Kidney (tissue), 14 donors: ENCODE results near the gene PTK6. TPM values are rescaled to one million over a fixed set of nuclear protein-coding genes. Genes with fewer than 3 reads are reported as not detected.

Experiments used
- DNase-seq, 5 donors: peaks; one replicate each; pipeline ENCODE4 v3.0.0-alpha.2; 2013 to 2020
- FAIRE-seq: peaks from 2 replicates; lab custom pipeline; 2012; peaks lifted over from hg19 to GRCh38; lab: Jason Lieb, UNC
- H3K27ac ChIP-seq, 2 donors: one replicate each; pipeline ENCODE4 v1.7.0; 2013; ENCODE audit warnings: low read depth in 2 of 2, low read length in 2 of 2, inconsistent platforms in 1 of 2
- H3K27me3 ChIP-seq: one replicate; pipeline ENCODE4 v1.7.1; 2013; ENCODE audit warnings: low read length, inconsistent platforms; ENCODE audit not compliant: control insufficient read depth, insufficient read depth
- H3K36me3 ChIP-seq, 3 donors: one replicate each; pipeline versions ENCODE4 v1.7.0 to v1.7.1; 2013; ENCODE audit warnings: low read length in 3 of 3, control low read depth in 1 of 3, inconsistent platforms in 1 of 3; ENCODE audit not compliant: insufficient read depth in 3 of 3, control insufficient read depth in 2 of 3
- H3K4me1 ChIP-seq, 3 donors: one replicate each; pipeline versions ENCODE4 v1.7.0 to v1.7.1; 2013; ENCODE audit warnings: low read length in 3 of 3, inconsistent platforms in 1 of 3, low read depth in 1 of 3; ENCODE audit not compliant: control insufficient read depth in 2 of 3, insufficient read depth in 2 of 3
- H3K4me3 ChIP-seq, 3 donors: one replicate each; pipeline versions ENCODE4 v1.7.0 to v1.8.1; 2013; ENCODE audit warnings: low read length in 3 of 3, control low read depth in 1 of 3, inconsistent platforms in 1 of 3
- H3K9ac ChIP-seq, 3 donors: one replicate each; pipeline versions ENCODE4 v1.7.0 to v1.7.1; 2013; ENCODE audit warnings: low read length in 3 of 3, control low read depth in 1 of 3, inconsistent platforms in 1 of 3
- H3K9me3 ChIP-seq, 3 donors: one replicate each; pipeline versions ENCODE4 v1.7.0 to v1.7.1; 2013; ENCODE audit warnings: low read length in 3 of 3, control low read depth in 1 of 3, inconsistent platforms in 1 of 3; ENCODE audit not compliant: control insufficient read depth in 2 of 3, insufficient read depth in 1 of 3
- intact Hi-C: fragments of 100-400 bp; cut with DNase I; formaldehyde crosslinking; loops from one replicate; pipeline ENCODE4 v1.11.1; 2022
- polyA plus RNA-seq: library from polyadenylated mRNA; stranded (reverse); fragments of 350-450 nt; fragmentation: Illumina TruSeq; extraction: RNeasy Lipid Tissue Mini Kit (QIAGEN cat#74804); gene quantifications from one replicate; pipeline ENCODE4 v1.2.3, GENCODE V29; 2014; ENCODE audit warnings: low read depth, low replicate concordance; ENCODE audit not compliant: insufficient read depth
- total RNA-seq: library from RNA; stranded (reverse); fragmentation: NEBNext Ultra II Directional; extraction: Animal tissue kit (Norgen Biotek cat#: 25700); gene quantifications from one replicate; pipeline ENCODE4 v1.2.1, GENCODE V29; 2021
- TF ChIP-seq, protein P1 (sequence below): IDR thresholded peaks from 3 replicates; pipeline ENCODE4 v1.5.1; 2012; ENCODE audit warnings: mild to moderate bottlenecking, moderate library complexity, borderline replicate concordance; ENCODE audit not compliant: insufficient read depth; ENCODE audit errors: extremely low read depth
- donor health status: control.
- donor health status: control.
- donor health status: control.
- donor health status: control.
- donor health status: control.
- donor health status: DM: yes; HTN: yes; CAD: no.
- donor health status: Normal renal cell carcinoma (clear cell type).

Gene PTK6
- total and polyA plus RNA-seq, 2 donors from 2014 or later, result 0.26 to 1.1 TPM

DNA sequence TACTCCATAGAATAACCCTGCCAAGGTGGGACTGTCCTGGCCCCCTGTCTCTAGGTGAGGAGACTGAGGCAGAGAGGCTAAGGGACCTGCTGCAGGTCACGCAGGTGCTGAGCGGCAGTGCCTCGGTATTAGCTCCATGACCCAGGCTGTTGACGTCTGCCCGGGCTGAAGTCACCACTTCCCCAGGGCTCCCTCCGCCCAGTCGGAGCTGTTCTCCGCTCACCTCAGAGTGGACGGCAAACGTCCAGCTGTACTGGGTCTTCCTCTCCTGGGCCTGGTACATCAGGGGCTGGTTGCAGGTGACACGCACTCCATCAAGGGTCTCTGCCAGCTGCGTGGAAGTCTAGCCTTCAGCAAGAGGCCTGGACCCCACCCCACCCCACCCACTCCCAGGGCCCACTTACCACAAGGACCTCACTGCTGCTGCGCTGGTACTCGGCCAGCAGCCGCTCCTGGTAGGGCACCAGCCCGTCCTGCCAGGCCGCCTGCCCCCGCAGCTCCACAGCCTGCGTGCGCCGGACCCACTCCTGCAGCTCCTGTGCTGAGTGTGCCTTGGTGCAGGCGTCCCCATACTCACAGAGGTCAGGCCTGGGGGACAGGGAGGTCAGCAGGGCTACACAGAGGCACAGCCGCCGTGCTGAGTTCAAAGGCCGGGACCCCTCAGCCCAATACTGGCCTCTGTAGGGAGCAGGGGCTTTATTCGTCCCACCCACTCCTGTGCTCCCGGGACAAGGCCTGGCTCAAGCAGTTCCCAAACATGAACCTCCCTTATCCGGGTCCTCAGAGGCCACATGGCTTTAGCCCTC lies 33.3 kb upstream of the PTK6 start:
- Histone ChIP-seq H3K4me3 (no peak overlapping the region), H3K4me1 (peaks cover 0 to 10% (median 0%) of the 10 kb centered on the region in 3 donors), H3K9ac (no peak overlapping the region), H3K27ac (no peak overlapping the region), H3K36me3 (no peaks in the 10 kb centered on the region), H3K9me3 (no peaks in the 10 kb centered on the region), H3K27me3 (no peaks in the 10 kb centered on the region)
- FAIRE-seq (no peak), DNase-seq (peak in 1 of 5 donors; percentile 67)
- intact Hi-C loops, result no loop called here
- TF ChIP-seq, protein P1, sequence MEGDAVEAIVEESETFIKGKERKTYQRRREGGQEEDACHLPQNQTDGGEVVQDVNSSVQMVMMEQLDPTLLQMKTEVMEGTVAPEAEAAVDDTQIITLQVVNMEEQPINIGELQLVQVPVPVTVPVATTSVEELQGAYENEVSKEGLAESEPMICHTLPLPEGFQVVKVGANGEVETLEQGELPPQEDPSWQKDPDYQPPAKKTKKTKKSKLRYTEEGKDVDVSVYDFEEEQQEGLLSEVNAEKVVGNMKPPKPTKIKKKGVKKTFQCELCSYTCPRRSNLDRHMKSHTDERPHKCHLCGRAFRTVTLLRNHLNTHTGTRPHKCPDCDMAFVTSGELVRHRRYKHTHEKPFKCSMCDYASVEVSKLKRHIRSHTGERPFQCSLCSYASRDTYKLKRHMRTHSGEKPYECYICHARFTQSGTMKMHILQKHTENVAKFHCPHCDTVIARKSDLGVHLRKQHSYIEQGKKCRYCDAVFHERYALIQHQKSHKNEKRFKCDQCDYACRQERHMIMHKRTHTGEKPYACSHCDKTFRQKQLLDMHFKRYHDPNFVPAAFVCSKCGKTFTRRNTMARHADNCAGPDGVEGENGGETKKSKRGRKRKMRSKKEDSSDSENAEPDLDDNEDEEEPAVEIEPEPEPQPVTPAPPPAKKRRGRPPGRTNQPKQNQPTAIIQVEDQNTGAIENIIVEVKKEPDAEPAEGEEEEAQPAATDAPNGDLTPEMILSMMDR, result no peak

DNA sequence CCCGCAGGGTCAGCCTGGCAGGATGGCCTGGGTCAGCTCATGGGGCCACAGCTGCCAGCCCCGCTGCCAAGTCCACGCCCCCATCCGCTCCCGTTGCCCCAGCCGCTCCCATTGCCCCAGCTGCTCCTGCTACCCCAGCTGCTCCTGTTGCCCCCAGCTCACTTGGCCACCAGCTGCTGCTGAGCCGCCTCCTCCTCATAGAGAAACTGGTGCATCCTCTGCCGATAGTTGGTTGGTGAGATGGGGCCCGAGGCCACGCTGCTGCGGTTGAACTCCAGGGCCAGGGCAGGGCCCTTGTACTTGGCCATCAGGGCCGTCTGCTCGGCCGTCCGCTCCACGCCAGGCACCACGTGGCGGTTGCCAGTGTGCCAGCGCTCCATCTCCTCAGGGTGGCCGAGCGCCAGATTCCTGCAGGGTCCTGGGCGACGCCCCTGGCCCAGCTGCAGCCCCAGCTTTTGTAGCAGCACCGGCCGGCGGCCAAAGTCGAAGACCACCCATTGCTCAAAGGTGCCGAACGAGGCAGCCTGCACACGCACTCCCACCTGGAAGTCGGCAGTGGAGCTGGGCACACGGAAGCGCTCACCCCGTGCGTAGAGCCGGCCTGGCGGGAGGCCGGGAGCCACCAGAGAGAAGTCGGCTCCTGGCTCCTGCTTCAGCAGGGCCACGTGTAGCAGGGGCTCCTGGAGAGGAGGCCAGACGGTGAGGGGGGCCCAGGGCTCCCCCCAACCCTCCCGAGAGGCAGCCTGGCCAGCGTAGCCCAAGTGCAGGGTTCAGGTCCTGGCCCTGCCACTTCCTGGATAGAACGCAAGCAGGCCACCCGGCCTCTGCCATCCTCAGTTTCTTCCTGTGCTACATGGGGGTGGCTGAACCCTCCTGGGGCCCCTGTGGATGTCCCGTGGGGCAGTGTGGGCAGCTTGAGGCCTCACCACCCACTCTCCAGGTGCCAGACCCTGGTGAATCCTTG lies 32.1 kb upstream of the PTK6 start:
- H3K9ac ChIP-seq, result no peak overlapping the region
- H3K9me3 ChIP-seq, result no peaks in the 10 kb centered on the region
- TF ChIP-seq, protein P1, result no peak
- no peak for DNase-seq
- no peaks in the 10 kb centered on the region for H3K27me3 ChIP-seq
- no peak overlapping the region for H3K4me3 ChIP-seq
- intact Hi-C loops, result no loop called here
- no peak for FAIRE-seq
- H3K4me1 ChIP-seq, result peaks cover 0 to 8% (median 0%) of the 10 kb centered on the region in 3 donors
- H3K36me3 ChIP-seq, result no peaks in the 10 kb centered on the region
- H3K27ac ChIP-seq, result no peak overlapping the region

DNA sequence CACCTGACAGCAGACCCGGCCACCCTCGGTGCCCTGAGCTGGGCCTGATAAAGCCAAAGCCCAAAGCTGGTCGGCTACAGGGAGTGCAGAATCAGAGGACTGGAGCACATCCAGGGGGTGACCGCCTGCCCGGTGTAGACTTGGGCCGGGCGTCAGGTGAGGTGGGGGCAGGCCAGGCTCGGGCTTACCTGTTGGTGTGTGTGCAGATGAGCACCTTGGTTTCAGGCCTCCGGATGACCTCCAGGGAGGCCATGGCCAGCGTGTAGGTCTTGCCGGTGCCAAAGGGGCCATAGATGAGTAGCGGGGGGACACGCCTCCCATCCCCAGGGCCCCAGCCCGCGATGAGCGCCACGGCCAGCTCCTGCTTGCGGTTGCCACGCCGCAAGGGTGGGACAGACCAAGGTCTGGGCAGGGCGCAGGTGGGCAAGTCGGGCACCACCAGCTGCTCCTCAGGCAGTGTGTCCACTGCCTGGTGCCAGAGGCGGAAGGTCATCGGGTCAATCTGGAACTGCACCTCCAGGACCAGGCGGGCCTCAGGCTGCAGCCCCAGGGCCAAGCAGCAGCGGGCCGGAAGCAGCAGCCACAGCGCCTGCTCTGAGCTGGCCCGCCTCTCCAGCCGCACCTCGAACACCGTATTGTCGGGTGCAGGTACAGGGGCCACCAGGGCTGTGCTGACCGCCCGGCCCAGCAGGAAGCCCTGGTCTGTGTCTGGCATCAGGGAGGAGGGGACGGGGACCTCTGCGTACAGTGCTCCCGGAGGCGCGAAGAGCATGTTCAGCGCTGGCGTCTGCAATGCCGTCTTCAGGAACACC lies 31.2 kb upstream of the PTK6 start:
- FAIRE-seq, result no peak
- TF ChIP-seq, protein P1, result no peak

More for the DNA sequence above, 31.2 kb upstream of the PTK6 start:
- H3K9ac ChIP-seq, result no peak overlapping the region
- no peaks in the 10 kb centered on the region for H3K27me3 ChIP-seq
- H3K4me3 ChIP-seq, result no peak overlapping the region
- DNase-seq, result no peak
- no peak overlapping the region for H3K27ac ChIP-seq
- no peaks in the 10 kb centered on the region for H3K9me3 ChIP-seq
- intact Hi-C loops, result no loop called here
- H3K36me3 ChIP-seq, result no peaks in the 10 kb centered on the region
- H3K4me1 ChIP-seq, result peaks cover 0 to 5% (median 0%) of the 10 kb centered on the region in 3 donors
